HepG2 (cell line): Measurements from ENCODE around the gene P4HB. TPM values are rescaled to one million over a fixed set of nuclear protein-coding genes. Genes with fewer than 3 reads are reported as not detected.
A peak's percentile ranks its signal among the peaks of the same experiment; 100 is the strongest.

Experiments
- AKAP8 ChIP-seq: sonication (generic); formaldehyde crosslinking; IDR thresholded peaks from 2 replicates; pipeline ENCODE4 v1.5.1; 2020; ENCODE audit warnings: mild to moderate bottlenecking, missing genetic modification reagents
- ARID5B ChIP-seq: IDR thresholded peaks from 2 replicates; pipeline ENCODE4 v1.4.0; 2020; ENCODE audit warnings: mild to moderate bottlenecking, missing genetic modification reagents
- CERS6 ChIP-seq: sonication (generic); formaldehyde crosslinking; IDR thresholded peaks from 2 replicates; pipeline ENCODE4 v1.5.0; 2020; ENCODE audit warnings: missing genetic modification reagents
- ETV6 ChIP-seq: sonication (generic); formaldehyde crosslinking; conservative IDR thresholded peaks from 2 replicates; pipeline ENCODE4 v1.4.0; 2020; ENCODE audit warnings: missing genetic modification reagents
- NFIC ChIP-seq: IDR thresholded peaks from 2 replicates; pipeline ENCODE4 v1.6.1; 2012; ENCODE audit warnings: mild to moderate bottlenecking, low read length, inconsistent platforms
- NR2F1 ChIP-seq, 2 experiments: fragments of 450-650 bp in 1 of 2; formaldehyde crosslinking in 1 of 2; IDR thresholded peaks; 2 replicates each; pipeline versions ENCODE4 v1.5.0 to v1.6.1; 2016 to 2020; ENCODE audit warnings: mild to moderate bottlenecking in 1 of 2, missing compliant biosample characterization in 1 of 2, missing genetic modification reagents in 1 of 2, moderate library complexity in 1 of 2
- PHF5A ChIP-seq: IDR thresholded peaks from one replicate; pipeline ENCODE4 v1.6.1; 2018; ENCODE audit warnings: low read depth, missing genetic modification reagents; ENCODE audit not compliant: unreplicated experiment
- SIN3B ChIP-seq: fragments of 150-350 bp; IDR thresholded peaks from 2 replicates; pipeline ENCODE4 v1.6.1; 2014; ENCODE audit warnings: low read length
- SMARCC2 ChIP-seq: fragments of 450-650 bp; IDR thresholded peaks from 2 replicates; pipeline ENCODE4 v1.6.1; 2017; ENCODE audit warnings: antibody characterized with exemption, mild to moderate bottlenecking
- TCF12 ChIP-seq, 2 experiments: fragments of 450-650 bp in 1 of 2; sonication (generic) in 1 of 2; formaldehyde crosslinking in 1 of 2; IDR thresholded peaks; 2 replicates each; pipeline versions ENCODE4 v1.6.1 to v1.8.0; 2017 to 2022; ENCODE audit warnings: antibody characterized with exemption in 1 of 2, mild to moderate bottlenecking in 1 of 2, missing genetic modification reagents in 1 of 2, moderate library complexity in 1 of 2
- USF2 ChIP-seq, 2 experiments: sonication (generic) in 1 of 2; formaldehyde crosslinking in 1 of 2; IDR thresholded peaks; 2 replicates each; pipeline versions ENCODE4 v1.5.1 to v1.6.1; 2011 to 2020; ENCODE audit warnings: borderline replicate concordance in 1 of 2, low read depth in 1 of 2, low read length in 1 of 2, mild to moderate bottlenecking in 1 of 2, missing genetic modification reagents in 1 of 2, moderate library complexity in 1 of 2
- ZNF282 ChIP-seq: fragments of 450-650 bp; IDR thresholded peaks from 2 replicates; pipeline ENCODE4 v1.6.1; 2018; ENCODE audit not compliant: partially characterized antibody
- ZNF30 ChIP-seq: sonication (generic); formaldehyde crosslinking; IDR thresholded peaks from 2 replicates; pipeline ENCODE4 v1.5.0; 2020; ENCODE audit warnings: mild to moderate bottlenecking, missing genetic modification reagents
- ZNF543 ChIP-seq: sonication (generic); formaldehyde crosslinking; IDR thresholded peaks from 2 replicates; pipeline ENCODE4 v1.4.0; 2020; ENCODE audit warnings: mild to moderate bottlenecking, missing genetic modification reagents
- ZNF616 ChIP-seq: sonication (generic); formaldehyde crosslinking; IDR thresholded peaks from 2 replicates; pipeline ENCODE4 v1.5.0; 2020; ENCODE audit warnings: low read depth, mild to moderate bottlenecking, missing genetic modification reagents
- ZNF652 ChIP-seq: IDR thresholded peaks from 2 replicates; pipeline ENCODE4 v1.6.1; 2016; ENCODE audit warnings: low read depth, borderline replicate concordance
- ZNF704 ChIP-seq: sonication (generic); formaldehyde crosslinking; IDR thresholded peaks from 2 replicates; pipeline ENCODE4 v1.8.1; 2023; ENCODE audit warnings: mild to moderate bottlenecking, inconsistent platforms, moderate library complexity, missing genetic modification reagents, borderline replicate concordance
- ZNF749 ChIP-seq: sonication (generic); formaldehyde crosslinking; IDR thresholded peaks from 2 replicates; pipeline ENCODE4 v1.8.0; 2022; ENCODE audit warnings: mild to moderate bottlenecking, missing genetic modification reagents, moderate library complexity, borderline replicate concordance
- ZNF83 ChIP-seq: sonication (generic); formaldehyde crosslinking; IDR thresholded peaks from 2 replicates; pipeline ENCODE4 v1.4.0; 2020; ENCODE audit warnings: missing genetic modification reagents, mild to moderate bottlenecking, borderline replicate concordance
- polyA plus RNA-seq, 8 experiments: library from polyadenylated mRNA; depleted of rRNA in 3 of 8; stranded (reverse) in 7 of 8; unstranded in 1 of 8; fragments of >200 nt; fragmentation: Illumina TruSeq in 4 of 8; extraction: Trizol in 4 of 8; gene quantifications; 2 replicates each; pipeline versions ENCODE4 v1.2.1 to v1.2.3, GENCODE V29; 2011 to 2016; ENCODE audit warnings: low read depth in 4 of 8, missing spikeins in 1 of 8, mixed read lengths in 1 of 8; ENCODE audit not compliant: insufficient read depth in 1 of 8
- total RNA-seq, 5 experiments: library from RNA; depleted of rRNA; stranded (reverse); fragments of >200 nt; fragmentation: Illumina TruSeq; extraction: Trizol; gene quantifications; 2 replicates each; pipeline ENCODE4 v1.2.3, GENCODE V29; 2016; ENCODE audit warnings: low read depth in 1 of 5

The P4HB gene
- total and polyA plus RNA-seq, 2 of the 13 experiments (the other 11 are each of a cell fraction or from before 2014, with no cell fraction given) = 185 to 782 TPM

GRCh38 chr17:81814748-81815645 is 45.3 kb downstream of the P4HB start (continued):
- TF ChIP-seq ZNF704 (CRISPR knock-in tag) (no peak), ZNF543 (no peak), ZNF652 (CRISPR knock-in tag) (no peak), ZNF83 (CRISPR knock-in tag) (no peak), ZNF282 (no peak), ZNF749 (CRISPR knock-in tag) (no peak), ETV6 (CRISPR knock-in tag) (no peak), PHF5A (no peak), USF2 (IDR thresholded peaks at IDR 0.05; ENCODE audit: low read depth, low read length) (peak; percentile 41; the same call in 1 of the 2 replicates), USF2 (CRISPR knock-in tag; IDR thresholded peaks at IDR 0.05; ENCODE audit: borderline replicate concordance) (peak; percentile 71; the same call in 1 of the 2 replicates), CERS6 (CRISPR knock-in tag) (no peak), SMARCC2 (no peak), ZNF30 (CRISPR knock-in tag) (no peak), SIN3B (no peak), TCF12 (IDR thresholded peaks at IDR 0.05) (no peak), TCF12 (CRISPR knock-in tag; IDR thresholded peaks at IDR 0.05) (no peak), ZNF616 (no peak), AKAP8 (CRISPR knock-in tag) (no peak), NFIC (no peak), NR2F1 (CRISPR knock-in tag; IDR thresholded peaks at IDR 0.05) (no peak), ARID5B (peak; percentile 60)
